Measurements from ENCODE around the gene SHC1.

Gene SHC1

GRCh38 chr1:154934358-154934948, 36.1 kb downstream of the SHC1 start:
- DNase-seq (ENCODE audit: low read depth) = no peak
- no peak for TF ChIP-seq CTCF (conservative IDR thresholded peaks at IDR 0.05; ENCODE audit: control insufficient read depth, insufficient read depth, low read depth, low read length)
- H3K4me3 ChIP-seq (ENCODE audit: control insufficient read depth, low read depth, low read length) = no peak overlapping the region

- H3K4me3 ChIP-seq (ENCODE audit: control insufficient read depth, low read depth, low read length) = no peak overlapping the region
- no peak for DNase-seq (ENCODE audit: low read depth)
- no peak for TF ChIP-seq CTCF (conservative IDR thresholded peaks at IDR 0.05; ENCODE audit: control insufficient read depth, insufficient read depth, low read depth, low read length)
These were observed 38.5 kb downstream of the SHC1 start for GRCh38 chr1:154931940-154932487.

GRCh38 chr1:154926201-154926600, 44.3 kb downstream of the SHC1 start:
- TF ChIP-seq CTCF (conservative IDR thresholded peaks at IDR 0.05; ENCODE audit: control insufficient read depth, insufficient read depth, low read depth, low read length) = no peak
- no peak for DNase-seq (ENCODE audit: low read depth)
- no peak overlapping the region for H3K4me3 ChIP-seq (ENCODE audit: control insufficient read depth, low read depth, low read length)

- no peak for TF ChIP-seq CTCF (conservative IDR thresholded peaks at IDR 0.05; ENCODE audit: control insufficient read depth, insufficient read depth, low read depth, low read length)
- DNase-seq (ENCODE audit: low read depth) = no peak
- H3K4me3 ChIP-seq (ENCODE audit: control insufficient read depth, low read depth, low read length) = no peak overlapping the region
These were observed 45.0 kb downstream of the SHC1 start for GRCh38 chr1:154925335-154926170.

- DNase-seq (ENCODE audit: low read depth) = no peak
- H3K4me3 ChIP-seq (ENCODE audit: control insufficient read depth, low read depth, low read length) = no peak overlapping the region
- no peak for TF ChIP-seq CTCF (conservative IDR thresholded peaks at IDR 0.05; ENCODE audit: control insufficient read depth, insufficient read depth, low read depth, low read length)
These were observed 46.9 kb downstream of the SHC1 start for GRCh38 chr1:154923695-154924094.

- no peak for TF ChIP-seq CTCF (conservative IDR thresholded peaks at IDR 0.05; ENCODE audit: control insufficient read depth, insufficient read depth, low read depth, low read length)
- H3K4me3 ChIP-seq (ENCODE audit: control insufficient read depth, low read depth, low read length) = no peak overlapping the region
- no peak for DNase-seq (ENCODE audit: low read depth)
These were observed 57.3 kb downstream of the SHC1 start for GRCh38 chr1:154913273-154913672.

All from fibroblast of mammary gland (primary cell).